Glutamatergic neuron (in vitro differentiated cells): ENCODE measurements around the gene SAXO1. TPM values are rescaled to one million over a fixed set of nuclear protein-coding genes. Genes with fewer than 3 reads are reported as not detected.

ENCODE experiments used
- DNase-seq: peaks from one replicate; pipeline ENCODE4 v3.0.0; 2022
- H3K27ac Mint-ChIP-seq: one replicate; pipeline ENCODE4 v1.8.0; 2020; ENCODE audit warnings: mild to moderate bottlenecking, mixed read lengths, inconsistent platforms; ENCODE audit not compliant: unreplicated experiment
- H3K27me3 Mint-ChIP-seq: one replicate; pipeline ENCODE4 v1.8.0; 2020; ENCODE audit warnings: mild to moderate bottlenecking, moderate library complexity, mixed read lengths, inconsistent platforms; ENCODE audit not compliant: unreplicated experiment
- H3K36me3 Mint-ChIP-seq: one replicate; pipeline ENCODE4 v1.8.0; 2020; ENCODE audit warnings: mild to moderate bottlenecking, mixed read lengths, inconsistent platforms; ENCODE audit not compliant: unreplicated experiment
- H3K4me1 Mint-ChIP-seq: one replicate; pipeline ENCODE4 v1.8.0; 2020; ENCODE audit warnings: mild to moderate bottlenecking, low read depth, mixed read lengths, inconsistent platforms; ENCODE audit not compliant: unreplicated experiment
- H3K4me3 Mint-ChIP-seq: one replicate; pipeline ENCODE4 v1.8.0; 2020; ENCODE audit warnings: mild to moderate bottlenecking, mixed read lengths, inconsistent platforms; ENCODE audit not compliant: unreplicated experiment
- H3K9me3 Mint-ChIP-seq: one replicate; pipeline ENCODE4 v1.8.0; 2020; ENCODE audit warnings: mild to moderate bottlenecking, moderate library complexity, mixed read lengths, inconsistent platforms; ENCODE audit not compliant: unreplicated experiment
- CTCF ChIP-seq: fragments of 200-600 bp; sonication (generic); IDR thresholded peaks from one replicate; pipeline ENCODE4 v1.5.0; 2021; ENCODE audit not compliant: partially characterized antibody, unreplicated experiment
- total RNA-seq: library from RNA; stranded (reverse); fragmentation: NEBNext Ultra II Directional; extraction: Animal tissue kit (Norgen Biotek cat#: 25700); gene quantifications from one replicate; pipeline ENCODE4 v1.2.1, GENCODE V29; 2021; ENCODE audit not compliant: unreplicated experiment

Gene SAXO1
- total RNA-seq, 1 donor from 2014 or later, result 0.37 TPM

GRCh38 chr9:19018201-19018600, 14.8 kb downstream of the SAXO1 start:
- no peak for TF ChIP-seq CTCF
- Mint-ChIP-seq H3K36me3 (no peaks in the 10 kb centered on the region), H3K27me3 (no peaks in the 10 kb centered on the region), H3K4me1 (no peaks in the 10 kb centered on the region), H3K27ac (no peak overlapping the region), H3K4me3 (no peak overlapping the region), H3K9me3 (no peaks in the 10 kb centered on the region)
- DNase-seq, result no peak

GRCh38 chr9:19009391-19009965, 23.5 kb downstream of the SAXO1 start:
- no peak for TF ChIP-seq CTCF
- no peak overlapping the region for H3K27ac Mint-ChIP-seq
- DNase-seq, result no peak
- H3K36me3 Mint-ChIP-seq, result no peaks in the 10 kb centered on the region
- H3K27me3 Mint-ChIP-seq, result no peaks in the 10 kb centered on the region
- no peaks in the 10 kb centered on the region for H3K9me3 Mint-ChIP-seq
- H3K4me3 Mint-ChIP-seq, result no peak overlapping the region
- H3K4me1 Mint-ChIP-seq, result no peaks in the 10 kb centered on the region

GRCh38 chr9:19000133-19000532, 32.9 kb downstream of the SAXO1 start:
- DNase-seq, result no peak
- no peak for TF ChIP-seq CTCF
- H3K9me3 Mint-ChIP-seq, result peaks cover 5% of the 10 kb centered on the region
- peaks cover 8% of the 10 kb centered on the region for H3K27me3 Mint-ChIP-seq
- peaks cover 16% of the 10 kb centered on the region for H3K36me3 Mint-ChIP-seq
- H3K4me1 Mint-ChIP-seq, result no peaks in the 10 kb centered on the region
- no peak overlapping the region for H3K4me3 Mint-ChIP-seq
- H3K27ac Mint-ChIP-seq, result no peak overlapping the region

- Mint-ChIP-seq H3K4me1 (no peaks in the 10 kb centered on the region), H3K9me3 (peaks cover 5% of the 10 kb centered on the region), H3K27me3 (peaks cover 8% of the 10 kb centered on the region), H3K4me3 (no peak overlapping the region), H3K36me3 (peaks cover 16% of the 10 kb centered on the region), H3K27ac (no peak overlapping the region)
- no peak for DNase-seq
- TF ChIP-seq CTCF, result no peak
Measured at GRCh38 chr9:18999173-18999785, 33.7 kb downstream of the SAXO1 start.

- Mint-ChIP-seq H3K4me1 (no peaks in the 10 kb centered on the region), H3K27me3 (peaks cover 2% of the 10 kb centered on the region), H3K4me3 (no peak overlapping the region), H3K9me3 (peaks cover 5% of the 10 kb centered on the region), H3K36me3 (peaks cover 16% of the 10 kb centered on the region), H3K27ac (no peak overlapping the region)
- no peak for TF ChIP-seq CTCF
- DNase-seq, result no peak
Measured at GRCh38 chr9:18997151-18997550, 35.9 kb downstream of the SAXO1 start.
